Hematopoietic multipotent progenitor cell treated with erythropoietin and hydrocortisone succinate and interleukin-3 and kit ligand, for 17 days (in vitro differentiated cells): ENCODE data around the gene KRT13.

Experiments
- DNase-seq: peaks from one replicate; pipeline ENCODE4 v3.0.0-alpha.2; 2015; ENCODE audit warnings: low spot score

The KRT13 gene

GRCh38 chr17:41494524-41494923 lies 10.9 kb downstream of the KRT13 start:
- DNase-seq: no peak

- no peak for DNase-seq
Observed at GRCh38 chr17:41492771-41493170, 12.6 kb downstream of the KRT13 start.

GRCh38 chr17:41492351-41492750 lies 13.1 kb downstream of the KRT13 start:
- no peak for DNase-seq

GRCh38 chr17:41491476-41491875 lies 13.9 kb downstream of the KRT13 start:
- no peak for DNase-seq

- DNase-seq: no peak
Observed at GRCh38 chr17:41490000-41490990, 15.1 kb downstream of the KRT13 start.

DNA sequence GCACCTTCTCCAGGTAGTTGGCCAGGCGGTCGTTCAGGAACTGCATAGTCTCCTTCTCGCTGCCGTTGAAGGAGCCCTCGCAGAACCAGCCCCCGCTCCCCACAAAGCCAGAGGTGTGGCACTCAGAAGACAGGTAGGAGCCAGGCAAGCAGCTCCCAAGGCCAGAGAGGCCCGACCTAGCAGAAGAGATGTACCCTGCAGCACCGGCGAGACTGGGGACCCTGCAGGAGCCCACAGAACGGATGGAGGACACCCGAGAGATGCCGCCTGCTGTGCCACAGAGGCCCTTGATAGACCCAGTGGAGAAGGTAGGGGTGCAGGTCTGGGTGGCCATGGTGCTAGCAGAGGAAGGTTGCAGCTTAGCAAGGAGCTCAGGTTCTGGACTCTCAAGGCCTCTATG lies 15.9 kb downstream of the KRT13 start, which contains the start of gene KRT36:
Gene KRT36, minus strand, starts transcription at position 380 of the 400 bp plus-strand sequence. Its CDS starts 46 bp downstream, at position 334.
- DNase-seq: no peak

- DNase-seq: peak; percentile 69
Observed at GRCh38 chr17:41486809-41487530, 18.4 kb downstream of the KRT13 start.

- no peak for DNase-seq
Observed at GRCh38 chr17:41486316-41486715, 19.1 kb downstream of the KRT13 start.

DNA sequence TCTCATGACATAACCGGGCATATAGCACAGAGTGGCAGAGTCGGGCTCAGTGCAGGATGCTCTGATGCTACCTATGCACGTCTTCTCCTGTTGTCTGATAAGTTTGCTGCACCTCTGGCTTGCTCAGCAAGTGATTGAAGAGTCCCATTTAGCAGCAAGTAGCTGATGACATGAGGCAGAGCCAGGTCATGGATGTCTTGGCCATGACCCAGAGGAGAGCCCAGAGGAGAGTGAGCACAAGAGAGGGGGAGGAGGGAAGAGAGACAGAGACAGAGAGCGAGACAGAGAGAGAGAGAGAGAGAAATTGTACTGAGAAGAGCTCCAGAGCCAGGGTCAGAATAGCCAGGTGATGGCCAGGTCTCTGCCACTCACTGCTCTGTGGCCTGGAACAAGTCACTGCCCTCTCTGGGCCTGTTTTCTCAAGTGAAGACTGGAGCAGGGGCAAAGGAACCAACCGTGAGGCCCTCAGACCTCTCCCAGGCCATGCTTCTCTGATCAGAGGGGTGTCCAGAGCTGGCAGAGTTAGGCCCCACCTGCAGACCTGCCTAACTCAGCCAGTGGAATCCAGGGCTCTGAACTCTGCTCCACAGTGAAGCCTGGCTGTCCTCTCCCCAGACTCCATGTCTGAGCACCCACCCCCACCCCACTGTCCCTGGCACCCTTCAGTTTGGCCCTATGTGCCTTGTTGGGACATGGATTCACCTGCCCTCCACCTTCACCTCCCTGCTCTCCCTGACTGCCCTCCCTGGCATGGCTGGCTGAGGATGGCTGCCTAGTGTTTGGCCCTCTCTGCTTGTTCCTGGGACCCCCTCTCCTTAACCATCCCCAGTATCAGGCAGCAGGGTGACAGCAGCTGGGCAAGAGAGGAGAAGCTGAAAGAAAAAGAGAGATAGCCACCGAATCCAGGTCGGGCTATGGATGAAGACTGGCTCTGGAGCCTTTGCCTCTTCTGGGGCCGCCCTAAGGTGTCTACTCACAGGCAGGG lies 20.2 kb downstream of the KRT13 start:
- no peak for DNase-seq

DNA sequence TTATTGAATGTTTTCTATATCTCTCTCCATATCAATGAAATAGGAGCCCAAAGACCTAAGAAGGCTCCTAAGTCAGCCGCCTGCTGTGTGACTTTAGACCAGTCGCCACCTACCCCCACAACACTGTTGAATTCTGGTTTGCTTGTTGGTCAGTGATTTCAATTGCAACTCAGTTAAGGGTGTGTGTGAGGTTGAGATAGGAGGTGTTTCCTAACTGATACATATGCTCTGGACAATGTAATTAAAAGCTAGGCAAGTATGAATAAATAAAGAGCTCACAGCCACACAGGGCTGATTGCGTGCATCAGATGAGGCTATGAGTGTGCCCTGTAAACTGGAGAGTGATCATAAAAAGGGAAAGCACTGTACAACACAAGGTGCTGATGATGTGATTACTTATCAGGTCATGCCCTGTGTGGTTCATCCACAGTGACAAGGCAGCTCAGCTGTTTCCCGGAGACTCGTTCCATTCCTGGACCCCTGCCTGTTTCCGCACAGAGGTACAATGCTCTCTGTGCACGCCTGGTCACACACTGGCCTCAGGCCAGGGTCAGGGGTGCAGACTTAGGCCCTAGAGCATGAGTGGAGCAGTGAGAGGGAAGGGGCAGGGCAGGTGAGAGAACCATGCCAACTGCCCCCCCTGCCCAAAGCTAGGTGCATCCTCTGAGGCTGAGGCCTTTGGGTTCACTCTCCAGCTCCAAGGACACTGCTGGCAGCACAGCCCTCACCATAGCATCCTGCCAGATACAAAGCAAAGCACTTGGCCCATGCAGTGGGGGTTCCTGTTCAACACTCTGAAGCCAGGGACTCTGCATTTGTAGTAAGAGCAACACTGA lies 21.2 kb downstream of the KRT13 start:
- no peak for DNase-seq

GRCh38 chr17:41483531-41483930 lies 21.9 kb downstream of the KRT13 start:
- no peak for DNase-seq

DNA sequence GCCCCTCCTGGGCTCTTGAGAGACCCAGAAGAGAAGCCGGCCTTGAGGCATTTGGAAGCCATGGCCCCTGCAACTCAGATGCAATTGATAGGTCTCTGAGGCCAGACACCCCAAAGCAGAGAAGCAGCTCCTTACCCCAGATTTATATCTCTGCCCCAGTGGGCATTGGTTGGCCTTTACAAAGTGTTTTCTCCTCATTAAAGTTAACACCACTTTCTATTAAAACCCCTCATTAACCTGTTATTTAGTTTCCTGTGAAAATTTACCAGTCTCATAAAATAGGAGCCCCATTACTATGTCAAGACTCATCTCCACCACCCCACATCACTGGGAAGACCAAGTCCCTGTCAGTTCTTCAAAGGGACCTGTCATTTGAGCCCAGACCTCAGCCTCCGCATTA lies 24.4 kb downstream of the KRT13 start, which contains the start of gene KRT35:
Gene KRT35, minus strand, starts transcription at position 116 of the 400 bp plus-strand sequence. Its CDS starts 54 bp downstream, at position 62.
- no peak for DNase-seq

- no peak for DNase-seq
Observed at GRCh38 chr17:41480581-41480980, 24.8 kb downstream of the KRT13 start.

DNA sequence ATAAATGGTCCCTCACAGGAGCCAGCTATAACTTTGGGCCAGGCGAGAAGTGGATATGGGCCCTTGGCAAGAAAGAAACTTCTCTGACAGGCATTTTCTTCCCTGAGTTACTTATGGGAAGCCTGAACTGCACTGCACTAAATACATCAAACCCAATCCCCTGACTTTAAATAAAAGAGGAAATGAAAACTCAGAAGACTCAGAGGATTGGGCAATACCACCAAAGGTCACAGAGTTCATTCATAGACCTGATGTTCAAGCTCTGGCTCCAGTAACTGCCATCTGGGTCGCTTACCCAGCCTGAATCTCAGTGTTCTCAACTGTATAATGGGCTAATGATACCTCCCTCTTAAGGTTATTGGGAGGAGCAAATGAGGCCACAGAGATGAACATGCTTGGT lies 25.3 kb downstream of the KRT13 start:
- DNase-seq: no peak

GRCh38 chr17:41478237-41478636 lies 27.2 kb downstream of the KRT13 start:
- DNase-seq: no peak

- no peak for DNase-seq
Observed at GRCh38 chr17:41476866-41477815, 28.3 kb downstream of the KRT13 start.

DNA sequence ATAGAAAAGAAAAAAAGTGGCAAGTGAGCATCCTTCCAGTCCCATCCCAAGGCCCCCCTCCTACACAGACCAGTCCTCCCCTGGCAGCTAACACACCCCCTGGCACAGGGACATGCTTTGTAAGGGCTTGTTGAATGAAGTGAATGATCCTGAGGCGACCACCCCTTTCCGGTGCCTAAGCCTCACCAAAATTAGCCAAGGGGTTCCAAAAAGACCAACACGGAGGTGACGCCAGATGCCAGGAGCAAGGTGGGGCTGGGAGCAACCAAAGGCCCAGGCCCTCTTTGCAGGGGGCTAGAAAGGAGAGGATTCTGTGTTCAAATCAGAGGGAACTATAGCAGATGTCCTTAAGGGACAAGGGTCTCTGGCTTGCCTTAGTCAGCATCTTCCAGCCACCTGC lies 30.0 kb downstream of the KRT13 start:
- DNase-seq: no peak

DNA sequence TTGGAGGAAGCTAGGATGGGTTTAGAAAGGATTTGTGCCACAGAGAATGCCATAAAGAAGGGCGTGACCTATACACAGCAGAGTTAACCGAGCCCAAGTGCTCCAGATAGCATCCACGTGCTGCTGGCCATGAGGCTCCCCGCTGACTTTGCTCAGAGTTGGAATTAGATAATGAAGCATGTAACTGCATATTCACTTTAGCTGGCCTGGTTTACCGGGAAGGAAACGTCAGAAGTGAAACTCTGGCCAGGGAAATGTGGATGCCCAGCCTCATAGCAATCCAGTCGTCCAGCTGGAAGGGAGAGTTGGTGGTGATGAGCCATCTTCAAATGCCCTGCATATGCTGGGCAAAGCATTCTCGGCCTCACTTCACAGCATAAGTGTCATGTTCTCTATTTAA lies 30.5 kb downstream of the KRT13 start:
- no peak for DNase-seq

- DNase-seq: no peak
Observed at GRCh38 chr17:41468346-41468745, 37.1 kb downstream of the KRT13 start.

GRCh38 chr17:41467561-41467960 lies 37.9 kb downstream of the KRT13 start:
- DNase-seq: no peak
